ENCODE measurements around the gene IL17D.
A peak's percentile ranks its signal among the peaks of the same experiment; 100 is the strongest.

Gene IL17D, protein sequence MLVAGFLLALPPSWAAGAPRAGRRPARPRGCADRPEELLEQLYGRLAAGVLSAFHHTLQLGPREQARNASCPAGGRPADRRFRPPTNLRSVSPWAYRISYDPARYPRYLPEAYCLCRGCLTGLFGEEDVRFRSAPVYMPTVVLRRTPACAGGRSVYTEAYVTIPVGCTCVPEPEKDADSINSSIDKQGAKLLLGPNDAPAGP

DNA sequence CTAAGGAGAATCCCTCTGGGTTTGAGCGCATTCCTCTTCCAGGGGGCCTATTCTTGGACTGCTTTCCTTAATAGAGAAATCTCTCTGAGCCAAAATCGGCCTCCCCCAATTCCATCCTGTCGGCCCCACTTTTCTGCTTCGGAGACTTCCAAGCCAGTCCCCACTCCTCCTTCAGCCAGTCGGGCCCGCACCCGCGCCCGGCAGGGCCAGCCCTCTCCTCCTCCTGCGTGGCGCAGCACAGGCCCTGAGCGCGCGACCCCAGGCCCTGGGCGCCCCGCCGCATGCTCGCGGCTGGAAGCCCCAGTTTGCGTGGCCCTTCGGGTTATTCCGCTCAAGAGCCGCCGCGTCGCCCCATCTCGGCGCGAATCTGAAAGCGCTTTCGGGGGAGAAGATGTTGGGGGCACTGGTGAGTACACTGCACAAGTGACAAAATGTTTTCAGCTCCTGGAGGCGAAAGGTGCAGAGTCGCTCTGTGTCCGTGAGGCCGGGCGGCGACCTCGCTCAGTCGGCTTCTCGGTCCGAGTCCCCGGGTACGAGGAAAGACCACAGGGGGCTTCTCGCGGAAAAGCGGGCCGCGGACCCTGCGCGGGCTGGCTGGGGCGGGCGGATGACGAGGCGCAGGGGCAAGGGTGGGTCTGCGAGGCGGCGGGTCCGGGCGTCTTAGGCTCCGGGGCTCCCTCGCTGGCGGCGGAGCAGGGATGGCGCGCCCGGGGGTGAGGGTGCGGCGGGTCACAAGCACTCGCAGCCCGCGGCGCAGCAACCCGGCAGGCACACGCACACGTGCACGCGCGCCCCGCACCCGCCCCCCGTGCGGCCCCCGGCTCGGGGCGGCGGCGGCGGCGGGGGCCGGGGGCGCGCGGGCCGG lies at the start of gene IL17D:
Gene IL17D, plus strand, starts transcription at position 785 of the 865 bp plus-strand sequence. CDS start 303 bp downstream, outside the sequence.
- TF ChIP-seq ZFP3 (CRISPR knock-in tag; IDR thresholded peaks at IDR 0.05), result no peak
- no peak for TF ChIP-seq ZNF8 (CRISPR knock-in tag; IDR thresholded peaks at IDR 0.05)
- TF ChIP-seq ZNF565 (CRISPR knock-in tag; conservative IDR thresholded peaks at IDR 0.05; ENCODE audit: low read depth), result no peak
- TF ChIP-seq ZFP30 (CRISPR knock-in tag; IDR thresholded peaks at IDR 0.05), result no peak
- TF ChIP-seq ZC3H10 (CRISPR knock-in tag; IDR thresholded peaks at IDR 0.05), result no peak
- TF ChIP-seq TCF4 (CRISPR knock-in tag; IDR thresholded peaks at IDR 0.05; ENCODE audit: borderline replicate concordance), result no peak
- TF ChIP-seq RARB (CRISPR knock-in tag; IDR thresholded peaks at IDR 0.05), result no peak
- peak; percentile 50 for ATAC-seq

DNA sequence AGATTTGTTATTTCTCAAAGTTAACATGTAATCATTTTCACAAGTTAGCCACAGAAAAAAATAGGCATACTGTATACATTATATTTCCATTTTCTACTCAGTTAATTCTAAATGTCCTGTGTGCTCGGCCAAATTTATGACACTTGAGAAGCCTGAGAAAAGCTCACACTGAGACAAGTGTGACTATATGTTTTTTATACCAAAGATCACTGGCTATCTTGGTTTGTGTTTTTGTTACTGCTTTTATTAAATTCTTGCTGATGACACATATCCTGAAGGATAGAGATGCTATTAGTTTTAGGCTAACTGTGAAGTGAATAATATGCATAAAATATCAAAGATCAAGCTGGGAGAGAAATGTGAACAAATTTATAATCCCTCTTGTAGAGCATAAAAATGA lies 49.3 kb upstream of the IL17D start:
- ATAC-seq, result no peak
- TF ChIP-seq ZFP3 (CRISPR knock-in tag; IDR thresholded peaks at IDR 0.05), result no peak
- TF ChIP-seq ZC3H10 (CRISPR knock-in tag; IDR thresholded peaks at IDR 0.05), result no peak
- no peak for TF ChIP-seq BACH2 (CRISPR knock-in tag; IDR thresholded peaks at IDR 0.05; ENCODE audit: borderline replicate concordance)
- no peak for TF ChIP-seq ZNF8 (CRISPR knock-in tag; IDR thresholded peaks at IDR 0.05)
- TF ChIP-seq ESRRG (CRISPR knock-in tag; IDR thresholded peaks at IDR 0.05), result no peak
- TF ChIP-seq ZNF70 (CRISPR knock-in tag; IDR thresholded peaks at IDR 0.05), result no peak

DNA sequence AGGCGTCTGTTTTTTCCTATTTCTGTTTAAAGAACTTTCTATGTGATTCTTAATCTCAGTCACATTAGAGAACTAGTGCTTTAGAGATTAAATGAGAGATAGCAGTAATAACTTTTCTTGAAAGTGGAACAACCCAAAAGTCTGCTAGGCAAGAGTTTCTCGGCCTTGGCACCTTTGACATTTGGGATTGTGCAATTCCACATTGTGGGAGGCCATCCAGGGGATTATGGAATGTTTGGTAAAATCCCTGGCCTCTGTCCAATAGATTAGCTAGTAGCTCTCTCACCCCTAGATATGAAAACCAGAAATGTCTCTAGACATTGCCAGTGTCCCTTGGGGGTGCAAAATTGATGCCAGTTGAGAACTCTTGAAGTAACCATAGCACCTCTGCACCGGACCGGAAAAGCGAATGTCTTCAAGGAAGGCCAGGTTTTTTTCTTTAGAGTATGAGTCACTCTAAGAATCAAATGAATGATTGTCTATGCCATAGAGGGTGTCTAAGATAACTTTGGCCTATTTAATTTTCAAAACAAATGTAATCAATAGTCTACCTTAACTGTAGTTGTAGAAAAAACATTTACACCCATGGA lies 45.0 kb upstream of the IL17D start:
- TF ChIP-seq CSDC2 (CRISPR knock-in tag; IDR thresholded peaks at IDR 0.05), result no peak
- TF ChIP-seq, protein P1, sequence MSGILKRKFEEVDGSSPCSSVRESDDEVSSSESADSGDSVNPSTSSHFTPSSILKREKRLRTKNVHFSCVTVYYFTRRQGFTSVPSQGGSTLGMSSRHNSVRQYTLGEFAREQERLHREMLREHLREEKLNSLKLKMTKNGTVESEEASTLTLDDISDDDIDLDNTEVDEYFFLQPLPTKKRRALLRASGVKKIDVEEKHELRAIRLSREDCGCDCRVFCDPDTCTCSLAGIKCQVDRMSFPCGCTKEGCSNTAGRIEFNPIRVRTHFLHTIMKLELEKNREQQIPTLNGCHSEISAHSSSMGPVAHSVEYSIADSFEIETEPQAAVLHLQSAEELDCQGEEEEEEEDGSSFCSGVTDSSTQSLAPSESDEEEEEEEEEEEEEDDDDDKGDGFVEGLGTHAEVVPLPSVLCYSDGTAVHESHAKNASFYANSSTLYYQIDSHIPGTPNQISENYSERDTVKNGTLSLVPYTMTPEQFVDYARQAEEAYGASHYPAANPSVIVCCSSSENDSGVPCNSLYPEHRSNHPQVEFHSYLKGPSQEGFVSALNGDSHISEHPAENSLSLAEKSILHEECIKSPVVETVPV (CRISPR knock-in tag; IDR thresholded peaks at IDR 0.05), result no peak
- TF ChIP-seq ISL1 (CRISPR knock-in tag; IDR thresholded peaks at IDR 0.05), result no peak
- no peak for TF ChIP-seq ZNF8 (CRISPR knock-in tag; IDR thresholded peaks at IDR 0.05)
- no peak for TF ChIP-seq ZNF70 (CRISPR knock-in tag; IDR thresholded peaks at IDR 0.05)
- no peak for TF ChIP-seq TCF4 (CRISPR knock-in tag; IDR thresholded peaks at IDR 0.05; ENCODE audit: borderline replicate concordance)
- TF ChIP-seq BACH2 (CRISPR knock-in tag; IDR thresholded peaks at IDR 0.05; ENCODE audit: borderline replicate concordance), result no peak
- TF ChIP-seq SNAI2 (CRISPR knock-in tag; IDR thresholded peaks at IDR 0.05), result no peak
- TF ChIP-seq, protein P2, sequence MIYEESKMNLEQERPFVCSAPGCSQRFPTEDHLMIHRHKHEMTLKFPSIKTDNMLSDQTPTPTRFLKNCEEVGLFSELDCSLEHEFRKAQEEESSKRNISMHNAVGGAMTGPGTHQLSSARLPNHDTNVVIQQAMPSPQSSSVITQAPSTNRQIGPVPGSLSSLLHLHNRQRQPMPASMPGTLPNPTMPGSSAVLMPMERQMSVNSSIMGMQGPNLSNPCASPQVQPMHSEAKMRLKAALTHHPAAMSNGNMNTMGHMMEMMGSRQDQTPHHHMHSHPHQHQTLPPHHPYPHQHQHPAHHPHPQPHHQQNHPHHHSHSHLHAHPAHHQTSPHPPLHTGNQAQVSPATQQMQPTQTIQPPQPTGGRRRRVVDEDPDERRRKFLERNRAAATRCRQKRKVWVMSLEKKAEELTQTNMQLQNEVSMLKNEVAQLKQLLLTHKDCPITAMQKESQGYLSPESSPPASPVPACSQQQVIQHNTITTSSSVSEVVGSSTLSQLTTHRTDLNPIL (CRISPR knock-in tag; IDR thresholded peaks at IDR 0.05; ENCODE audit: low read depth), result no peak
- TF ChIP-seq ZFP30 (CRISPR knock-in tag; IDR thresholded peaks at IDR 0.05), result no peak
- TF ChIP-seq ARNTL (CRISPR knock-in tag; IDR thresholded peaks at IDR 0.05; ENCODE audit: borderline replicate concordance, low read depth), result no peak
- no peak for TF ChIP-seq ZNF565 (CRISPR knock-in tag; conservative IDR thresholded peaks at IDR 0.05; ENCODE audit: low read depth)
- TF ChIP-seq, protein P3, sequence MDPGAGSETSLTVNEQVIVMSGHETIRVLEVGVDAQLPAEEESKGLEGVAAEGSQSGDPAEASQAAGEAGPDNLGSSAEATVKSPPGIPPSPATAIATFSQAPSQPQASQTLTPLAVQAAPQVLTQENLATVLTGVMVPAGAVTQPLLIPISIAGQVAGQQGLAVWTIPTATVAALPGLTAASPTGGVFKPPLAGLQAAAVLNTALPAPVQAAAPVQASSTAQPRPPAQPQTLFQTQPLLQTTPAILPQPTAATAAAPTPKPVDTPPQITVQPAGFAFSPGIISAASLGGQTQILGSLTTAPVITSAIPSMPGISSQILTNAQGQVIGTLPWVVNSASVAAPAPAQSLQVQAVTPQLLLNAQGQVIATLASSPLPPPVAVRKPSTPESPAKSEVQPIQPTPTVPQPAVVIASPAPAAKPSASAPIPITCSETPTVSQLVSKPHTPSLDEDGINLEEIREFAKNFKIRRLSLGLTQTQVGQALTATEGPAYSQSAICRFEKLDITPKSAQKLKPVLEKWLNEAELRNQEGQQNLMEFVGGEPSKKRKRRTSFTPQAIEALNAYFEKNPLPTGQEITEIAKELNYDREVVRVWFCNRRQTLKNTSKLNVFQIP (CRISPR knock-in tag; IDR thresholded peaks at IDR 0.05; ENCODE audit: borderline replicate concordance, low read depth), result no peak
- TF ChIP-seq TOX (CRISPR knock-in tag; IDR thresholded peaks at IDR 0.05; ENCODE audit: borderline replicate concordance), result no peak
- TF ChIP-seq, protein P4, sequence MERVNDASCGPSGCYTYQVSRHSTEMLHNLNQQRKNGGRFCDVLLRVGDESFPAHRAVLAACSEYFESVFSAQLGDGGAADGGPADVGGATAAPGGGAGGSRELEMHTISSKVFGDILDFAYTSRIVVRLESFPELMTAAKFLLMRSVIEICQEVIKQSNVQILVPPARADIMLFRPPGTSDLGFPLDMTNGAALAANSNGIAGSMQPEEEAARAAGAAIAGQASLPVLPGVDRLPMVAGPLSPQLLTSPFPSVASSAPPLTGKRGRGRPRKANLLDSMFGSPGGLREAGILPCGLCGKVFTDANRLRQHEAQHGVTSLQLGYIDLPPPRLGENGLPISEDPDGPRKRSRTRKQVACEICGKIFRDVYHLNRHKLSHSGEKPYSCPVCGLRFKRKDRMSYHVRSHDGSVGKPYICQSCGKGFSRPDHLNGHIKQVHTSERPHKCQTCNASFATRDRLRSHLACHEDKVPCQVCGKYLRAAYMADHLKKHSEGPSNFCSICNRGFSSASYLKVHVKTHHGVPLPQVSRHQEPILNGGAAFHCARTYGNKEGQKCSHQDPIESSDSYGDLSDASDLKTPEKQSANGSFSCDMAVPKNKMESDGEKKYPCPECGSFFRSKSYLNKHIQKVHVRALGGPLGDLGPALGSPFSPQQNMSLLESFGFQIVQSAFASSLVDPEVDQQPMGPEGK (CRISPR knock-in tag; IDR thresholded peaks at IDR 0.05; ENCODE audit: borderline replicate concordance), result no peak
- TF ChIP-seq RARB (CRISPR knock-in tag; IDR thresholded peaks at IDR 0.05), result no peak
- no peak for ATAC-seq

DNA sequence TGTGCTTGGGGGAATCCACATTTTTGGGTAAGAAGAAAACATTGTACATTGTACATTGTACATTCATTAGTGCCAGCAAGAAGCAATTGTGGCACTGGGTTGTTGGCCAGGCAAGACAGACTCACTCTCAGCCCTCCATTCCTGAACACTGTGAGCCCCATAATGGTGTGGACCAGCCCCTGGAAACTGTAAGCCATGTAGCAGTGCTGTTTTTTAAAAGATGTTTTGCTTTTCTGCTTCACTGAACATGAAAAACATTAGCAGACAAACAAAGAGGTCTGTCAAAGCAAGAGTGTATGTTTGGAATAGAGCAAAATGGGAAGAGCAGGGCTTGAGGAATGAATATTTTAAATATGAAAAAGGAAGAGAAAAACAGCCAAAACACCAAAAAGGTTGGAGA lies 39.1 kb upstream of the IL17D start:
- ATAC-seq, result no peak
- no peak for TF ChIP-seq ZC3H10 (CRISPR knock-in tag; IDR thresholded peaks at IDR 0.05)
- TF ChIP-seq TCF4 (CRISPR knock-in tag; IDR thresholded peaks at IDR 0.05; ENCODE audit: borderline replicate concordance), result no peak
- no peak for TF ChIP-seq ZNF8 (CRISPR knock-in tag; IDR thresholded peaks at IDR 0.05)
- no peak for TF ChIP-seq SNAI2 (CRISPR knock-in tag; IDR thresholded peaks at IDR 0.05)
